GM12878 (cell line): ENCODE results near the gene FAR2. TPM values are rescaled to one million over a fixed set of nuclear protein-coding genes. Genes with fewer than 3 reads are reported as not detected.

ENCODE experiments used
- ATAC-seq: fragments of 200-7000 bp; cut with Tn5 transposase; 3 replicates; pipeline ENCODE4 v1.9.1; 2020; ENCODE audit warnings: mild to moderate bottlenecking, moderate library complexity
- BruUV-seq: library from RNA; stranded (reverse); fragments of 400-500 nt; replicated peaks from 2 replicates; lab custom pipeline; 2021; lab: Mats Ljungman, UMichigan
- CTCF ChIA-PET: fragments of 300-600 bp; sonication (Branson Sonifier 250); formaldehyde crosslinking; extraction: SDS; loops from one replicate; lab custom pipeline; 2021; ENCODE audit warnings: inconsistent platforms; lab: Yijun Ruan, JAX
- POLR2A ChIA-PET: fragments of 350-600 bp; formaldehyde crosslinking; extraction: SDS; loops from one replicate; lab custom pipeline; 2021; ENCODE audit warnings: inconsistent platforms; lab: Charles Lee
- RAD21 ChIA-PET: fragments of 300-600 bp; sonication (Branson Sonifier 250); formaldehyde crosslinking; loops from one replicate; lab custom pipeline; 2023; ENCODE audit warnings: antibody characterized with exemption; ENCODE audit not compliant: unreplicated experiment; lab: Charles Lee
- SMC1A ChIA-PET: fragments of 300-600 bp; sonication (Branson Sonifier 250); formaldehyde crosslinking; loops from one replicate; lab custom pipeline; 2023; ENCODE audit not compliant: unreplicated experiment, uncharacterized antibody; lab: Charles Lee
- DNase-seq: peaks from one replicate; pipeline ENCODE4 v3.0.0-alpha.2; 2011; ENCODE audit warnings: low read depth, low spot score
- FAIRE-seq: peaks from 3 replicates; lab custom pipeline; 2011; peaks lifted over from hg19 to GRCh38; lab: Jason Lieb, UNC
- H2AFZ ChIP-seq: 2 replicates; pipeline ENCODE4 v1.6.0; 2011; ENCODE audit warnings: low read depth, low read length, control low read depth; ENCODE audit not compliant: control insufficient read depth
- H3K27ac ChIP-seq: 2 replicates; pipeline ENCODE4 v1.5.1; 2011; ENCODE audit warnings: control low read depth; ENCODE audit not compliant: control insufficient read depth, insufficient read depth
- H3K27me3 ChIP-seq, 2 experiments: replicated peaks in 1 of 2; 2 replicates each; pipeline versions ENCODE4 v1.6.0 to v1.6.1; 2011; ENCODE audit warnings: low read length in 1 of 2; ENCODE audit not compliant: control insufficient read depth in 2 of 2, insufficient read depth in 2 of 2
- H3K36me3 ChIP-seq, 2 experiments: 2 replicates each; pipeline ENCODE4 v1.5.1; 2011; ENCODE audit warnings: low read length in 1 of 2; ENCODE audit not compliant: control insufficient read depth in 2 of 2, insufficient read depth in 2 of 2
- H3K4me1 ChIP-seq: 2 replicates; pipeline ENCODE4 v1.6.1; 2011; ENCODE audit warnings: mild to moderate bottlenecking, low read length, moderate library complexity, mixed read lengths; ENCODE audit not compliant: control insufficient read depth, insufficient read depth
- H3K4me2 ChIP-seq: 2 replicates; pipeline ENCODE4 v1.6.0; 2011; ENCODE audit warnings: control low read depth; ENCODE audit not compliant: control insufficient read depth, insufficient read depth
- H3K4me3 ChIP-seq: fragments of 200-600 bp; sonication (generic); 2 replicates; pipeline ENCODE4 v1.5.1; 2016
- H3K79me2 ChIP-seq: 2 replicates; pipeline ENCODE4 v1.6.0; 2011; ENCODE audit warnings: low read length; ENCODE audit not compliant: control insufficient read depth, insufficient read depth
- H3K9ac ChIP-seq: 2 replicates; pipeline ENCODE4 v1.8.0; 2011; ENCODE audit warnings: low read length, control low read depth, mixed read lengths; ENCODE audit not compliant: control insufficient read depth, insufficient read depth
- H3K9me3 ChIP-seq: replicated peaks from 3 replicates; pipeline ENCODE4 v1.5.1; 2011; ENCODE audit warnings: mild to moderate bottlenecking, low read length; ENCODE audit not compliant: control insufficient read depth, insufficient read depth
- H4K20me1 ChIP-seq: 2 replicates; pipeline ENCODE4 v1.6.0; 2011; ENCODE audit not compliant: control insufficient read depth, insufficient read depth
- RELB ChIP-seq: fragments of 450-650 bp; IDR thresholded peaks from 2 replicates; pipeline ENCODE4 v1.6.1; 2017; ENCODE audit warnings: low read depth, mild to moderate bottlenecking, moderate library complexity
- REST ChIP-seq: IDR thresholded peaks from 2 replicates; pipeline ENCODE4 v1.6.1; 2012; ENCODE audit warnings: mild to moderate bottlenecking, low read depth, low read length
- WGBS: methylation state at CpG from one replicate; pipeline ENCODE4 v1.1.6; 2016; ENCODE audit warnings: low lambda C conversion rate; ENCODE audit not compliant: insufficient replicate concordance, insufficient coverage; ENCODE audit errors: missing lambda C conversion rate; 5-methylcytosine and 5-hydroxymethylcytosine counted together
- in situ Hi-C: fragments of 300-500 bp; cut with MboI; formaldehyde crosslinking; loops from 9 replicates; pipeline ENCODE4 v1.14.3; 2018; ENCODE audit warnings: mixed read lengths
- intact Hi-C: fragments of 100-400 bp; cut with micrococcal nuclease; formaldehyde crosslinking; loops from one replicate; pipeline ENCODE4 v1.14.2; 2022; ENCODE audit not compliant: unreplicated experiment
- polyA plus RNA-seq, 11 experiments: library from polyadenylated mRNA; depleted of rRNA in 4 of 11; unstranded in 6 of 11; stranded (reverse) in 5 of 11; fragments of >200 nt; fragmentation: Nextera tagmentation in 4 of 11; fragmentation: Illumina TruSeq in 1 of 11; extraction: Ambion mirVana in 4 of 11; extraction: Trizol in 1 of 11; gene quantifications; 1 replicate in 1 of 11; 2 replicates in 10 of 11; pipeline versions ENCODE4 v1.2.1 to v1.2.3, GENCODE V29; 2011 to 2016; ENCODE audit warnings: inconsistent platforms in 2 of 11, missing spikeins in 2 of 11, low read depth in 1 of 11
- total RNA-seq, 4 experiments: library from RNA; depleted of rRNA in 3 of 4; stranded (reverse); fragments of >200 nt in 3 of 4; fragmentation: Illumina TruSeq in 1 of 4; extraction: Trizol in 1 of 4; gene quantifications; 2 replicates each; pipeline versions ENCODE4 v1.2.1 to v1.2.3, GENCODE V29; 2013 to 2021

The FAR2 gene
- total and polyA plus RNA-seq, 10 of the 15 experiments (the other 5 are each of a cell fraction or from before 2014, with no cell fraction given) = 0.50 to 1.1 (median 0.65) TPM

DNA sequence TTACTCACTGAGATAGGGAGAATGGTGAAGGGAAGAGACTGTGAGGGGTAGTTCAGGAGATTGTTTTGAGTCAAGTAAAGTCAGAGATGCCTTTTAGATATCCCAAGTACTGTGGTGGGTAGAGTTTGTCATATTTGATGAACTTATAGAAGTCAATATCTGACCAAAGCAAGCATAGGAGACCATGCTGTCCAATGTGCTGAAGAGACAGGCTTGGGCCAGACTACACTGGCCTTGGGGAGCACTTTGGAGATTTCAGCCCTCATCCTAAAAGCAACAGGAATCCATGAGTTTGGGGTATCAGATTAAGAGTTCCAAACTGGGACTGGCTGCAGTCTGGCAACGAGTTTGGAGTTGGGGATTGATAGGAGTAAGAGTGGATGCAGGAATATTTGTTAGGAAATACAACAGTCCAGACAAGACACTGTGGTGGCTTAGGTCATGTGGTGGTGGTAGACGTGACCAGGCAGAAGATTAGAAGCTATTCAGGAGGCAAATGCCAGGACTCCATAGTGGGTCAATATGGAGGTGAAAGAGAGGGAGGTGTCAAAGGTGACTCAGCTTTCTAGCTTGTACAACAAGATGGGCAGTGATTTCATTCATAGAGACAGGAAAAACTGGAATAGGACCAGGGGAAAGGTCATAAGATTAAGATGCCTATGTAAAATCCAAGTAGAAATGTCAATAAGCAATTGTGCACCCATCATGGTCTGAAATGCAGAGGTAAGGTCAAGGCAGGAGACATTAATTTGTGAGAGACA is 81.9 kb downstream of the FAR2 start:
- SMC1A ChIA-PET = interaction anchor here (0.7 to 1.1 kb wide), 2 partner anchors 11 to 1700 kb away, joined by 3 read pairs; no protein-coding TSS in a partner anchor
- CTCF ChIA-PET = no interaction called here
- Histone ChIP-seq H3K79me2 (no peaks in the 10 kb centered on the region), H3K9ac (no peak overlapping the region), H3K27me3 (no peaks in the 10 kb centered on the region), H3K27ac (no peak overlapping the region), H3K36me3 (no peaks in the 10 kb centered on the region), H4K20me1 (no peaks in the 10 kb centered on the region), H3K4me2 (no peak overlapping the region), H2AFZ (no peak overlapping the region), H3K9me3 (no peaks in the 10 kb centered on the region), H3K4me1 (no peaks in the 10 kb centered on the region), H3K4me3 (no peak overlapping the region)
- DNase-seq = no peak
- POLR2A ChIA-PET = no interaction called here
- in situ Hi-C loops = no loop called here
- WGBS = 3% methylated on average over 2 of the region's 2 CpGs
- intact Hi-C loops = no loop called here
- RAD21 ChIA-PET = no interaction called here
- no TSS peak for BruUV-seq
- FAIRE-seq = no peak
- no peak for ATAC-seq
- TF ChIP-seq REST = peak; percentile 29; the same call in 1 of the 2 replicates
- TF ChIP-seq RELB = no peak
